Hematopoietic multipotent progenitor cell treated with erythropoietin and hydrocortisone succinate and interleukin-3 and kit ligand, for 4 days (in vitro differentiated cells): ENCODE data around the gene ACSBG1.
"Not testable (repeated sequence)": the region's sequence is repeated elsewhere in the genome, so short reads cannot be mapped to it uniquely, and the experiment has no call there.

Source experiments
- DNase-seq: peaks from one replicate; pipeline ENCODE4 v3.0.0-alpha.2; 2015

ACSBG1 gene

GRCh38 chr15:78247911-78248310 lies 13.5 kb upstream of the ACSBG1 start:
- DNase-seq, result peak; percentile 94

GRCh38 chr15:78245976-78246620 lies 11.7 kb upstream of the ACSBG1 start:
- not testable (repeated sequence) for DNase-seq

GRCh38 chr15:78245392-78245791 lies 11.0 kb upstream of the ACSBG1 start:
- not testable (repeated sequence) for DNase-seq

DNA sequence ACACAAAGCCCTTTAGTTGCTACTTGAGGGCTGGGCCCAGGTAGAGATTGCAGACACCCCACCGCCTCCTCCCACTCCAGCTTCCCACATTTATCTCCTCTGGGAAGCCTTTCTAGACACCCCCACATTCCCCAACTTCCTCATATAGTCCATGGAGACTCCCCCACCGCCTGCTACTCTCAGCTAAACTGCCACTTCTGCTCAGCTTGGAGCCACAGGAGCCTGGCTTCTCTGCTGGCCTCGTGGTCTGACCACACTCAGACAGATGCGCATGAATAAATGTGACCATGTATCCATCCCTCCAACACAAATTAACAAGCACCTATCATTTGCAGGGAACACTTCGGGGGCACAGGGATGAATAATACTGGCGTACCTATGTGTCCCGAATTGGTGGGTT lies 10.5 kb upstream of the ACSBG1 start:
- DNase-seq, result peak; percentile 47

- peak; percentile 65 for DNase-seq
These were observed 9.7 kb upstream of the ACSBG1 start for GRCh38 chr15:78244101-78244500.

DNA sequence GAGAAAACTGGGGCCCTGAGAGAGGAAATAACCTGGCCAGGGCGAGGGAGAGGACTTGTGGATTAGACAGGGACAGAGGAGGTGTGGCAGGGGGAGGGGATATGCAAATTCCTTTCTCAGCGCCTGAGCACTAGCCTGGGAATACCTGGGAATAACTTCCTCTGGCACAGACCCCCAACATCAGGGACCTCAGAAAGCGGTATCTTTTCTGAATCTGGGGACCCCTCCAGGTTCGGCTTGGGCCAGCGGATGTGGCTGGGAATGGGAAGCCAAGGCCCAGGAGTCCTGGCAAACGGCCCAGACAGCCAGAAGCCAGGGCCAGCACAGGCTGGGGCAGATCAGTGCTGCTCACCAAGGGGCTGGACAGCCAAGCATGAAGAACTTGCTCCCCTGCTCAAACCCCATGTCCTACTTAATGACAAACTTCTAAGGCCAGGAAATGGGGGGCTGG lies 9.2 kb upstream of the ACSBG1 start:
- DNase-seq, result no peak

GRCh38 chr15:78243058-78243457 lies 8.7 kb upstream of the ACSBG1 start:
- no peak for DNase-seq

GRCh38 chr15:78242128-78242527 lies 7.8 kb upstream of the ACSBG1 start:
- DNase-seq, result peak; percentile 64

GRCh38 chr15:78241017-78241416 lies 6.7 kb upstream of the ACSBG1 start:
- peak; percentile 90 for DNase-seq

DNA sequence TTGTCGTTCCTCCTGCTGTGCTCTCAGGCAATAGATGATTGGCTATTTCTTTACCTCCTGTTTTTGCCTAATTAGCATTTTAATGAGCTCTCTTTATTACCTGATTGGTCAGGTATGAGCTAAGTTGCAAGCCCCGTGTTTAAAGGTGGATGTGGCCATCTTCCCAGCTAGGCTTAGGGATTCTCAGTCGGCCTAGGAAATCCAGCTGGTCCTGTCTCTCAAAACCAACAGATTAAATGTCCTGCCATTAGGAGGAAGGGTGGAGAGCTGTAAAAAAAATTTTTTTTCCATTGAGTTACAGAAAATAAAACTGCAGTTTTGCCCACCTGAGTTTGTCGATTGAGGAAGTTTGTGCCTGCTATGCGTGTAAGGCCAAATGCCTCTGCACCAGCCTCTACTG lies 5.4 kb upstream of the ACSBG1 start:
- DNase-seq, result no peak

- DNase-seq, result no peak
These were observed 2.8 kb upstream of the ACSBG1 start for GRCh38 chr15:78237146-78237545.

GRCh38 chr15:78236491-78236890 lies 2.1 kb upstream of the ACSBG1 start:
- DNase-seq, result no peak

- no peak for DNase-seq
These were observed 869 bp downstream of the ACSBG1 start for GRCh38 chr15:78233496-78233895.

DNA sequence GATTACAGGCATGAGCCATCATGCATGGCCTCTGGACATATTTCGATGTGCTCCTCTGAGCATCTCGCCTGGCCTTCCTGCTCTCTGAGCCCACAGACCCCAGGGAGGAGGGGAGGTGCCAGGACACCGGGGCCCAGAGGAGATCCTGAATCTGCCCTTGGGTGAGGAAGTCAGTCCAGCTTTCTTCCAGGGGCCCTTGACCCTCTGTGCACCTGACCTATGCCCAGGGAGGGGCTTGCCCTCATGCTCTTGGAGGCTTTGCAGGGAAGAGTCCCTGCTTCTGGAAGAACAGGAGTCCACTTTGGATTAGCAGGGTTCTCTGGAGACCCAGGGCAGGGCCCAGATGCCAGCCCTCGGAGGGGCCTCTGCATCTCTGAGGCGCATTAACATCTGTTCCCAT lies 1.4 kb downstream of the ACSBG1 start:
- no peak for DNase-seq

GRCh38 chr15:78229431-78230406 lies 4.6 kb downstream of the ACSBG1 start:
- no peak for DNase-seq

- no peak for DNase-seq
These were observed 5.9 kb downstream of the ACSBG1 start for GRCh38 chr15:78228356-78228996.

DNA sequence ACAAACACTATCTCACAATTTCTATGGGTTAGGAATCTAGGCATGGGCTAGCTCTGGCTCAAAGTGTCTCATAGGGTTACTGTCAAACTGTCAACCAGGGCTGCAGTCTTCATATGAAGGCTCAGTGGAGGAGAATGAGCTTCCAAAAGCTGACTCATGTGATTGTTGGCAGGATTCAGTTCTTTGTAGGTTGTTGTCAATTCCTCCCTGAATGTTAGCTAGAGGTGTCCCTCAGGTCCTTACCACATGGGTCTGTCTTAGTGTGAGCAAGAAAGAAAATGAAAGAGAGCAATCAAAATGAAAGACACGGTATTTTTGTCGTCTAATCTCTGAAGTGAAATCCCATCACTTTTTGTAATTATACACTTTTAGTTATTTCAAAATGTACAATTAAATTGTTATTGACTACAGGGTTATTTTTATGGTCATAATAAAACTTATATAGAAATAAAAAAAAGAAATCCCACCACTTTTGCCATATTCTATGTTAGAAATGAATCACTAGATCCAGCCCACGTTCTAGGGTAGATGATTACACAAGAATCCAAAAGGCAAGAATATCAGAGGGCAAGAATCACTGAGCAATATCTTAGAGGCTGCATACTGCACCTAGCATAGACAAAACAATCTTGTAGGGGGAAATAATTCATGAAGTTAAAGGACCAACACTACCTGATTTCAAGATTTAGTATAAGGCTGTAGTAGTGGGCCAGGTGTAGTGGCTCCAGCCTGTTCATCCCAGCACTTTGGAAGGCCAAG lies 8.4 kb downstream of the ACSBG1 start:
- DNase-seq, result no peak

DNA sequence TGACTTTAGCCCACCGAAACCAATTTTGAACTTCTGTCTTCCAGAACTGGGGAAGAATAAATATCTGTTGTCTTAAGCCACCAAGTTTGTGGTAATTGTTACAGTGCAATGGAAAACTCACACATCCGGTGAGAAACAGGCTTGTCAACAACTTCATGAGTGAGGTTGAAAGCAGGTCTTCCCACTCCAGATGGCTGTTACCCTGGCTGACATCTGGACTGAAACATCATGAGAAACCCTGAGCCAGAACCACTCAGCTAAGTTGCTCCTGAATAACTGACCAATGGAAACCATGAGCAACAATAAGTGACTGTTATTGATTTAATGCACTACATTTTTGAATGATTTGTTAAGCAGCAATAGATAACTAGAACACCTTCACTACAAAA lies 10.3 kb downstream of the ACSBG1 start:
- no peak for DNase-seq

- DNase-seq, result no peak
These were observed 10.9 kb downstream of the ACSBG1 start for GRCh38 chr15:78223396-78224022.

GRCh38 chr15:78222745-78223395 lies 11.5 kb downstream of the ACSBG1 start:
- DNase-seq, result no peak

DNA sequence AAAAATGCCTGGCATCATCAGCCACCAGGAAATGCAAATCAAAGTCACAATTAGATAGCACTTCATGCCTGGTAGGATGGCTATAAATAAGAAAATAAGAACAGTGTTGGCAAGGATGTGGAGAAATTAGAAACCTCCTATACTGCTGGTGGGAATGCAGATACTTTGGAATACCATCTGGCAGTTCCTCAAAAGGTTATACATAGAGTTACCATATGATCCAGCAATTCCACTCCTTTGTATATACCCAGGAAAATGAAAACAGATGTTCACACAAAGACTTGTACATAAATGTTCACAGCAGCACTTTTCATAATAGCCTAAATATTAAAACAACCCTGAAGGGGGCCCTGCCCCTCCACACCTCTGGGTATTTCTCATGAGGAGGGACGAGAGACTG lies 13.7 kb downstream of the ACSBG1 start:
- DNase-seq, result no peak
